Effector memory CD4-positive, alpha-beta T cell (primary cell): Measurements from ENCODE around the gene HID1.
"Not testable (repeated sequence)": the region's sequence is repeated elsewhere in the genome, so short reads cannot be mapped to it uniquely, and the experiment has no call there.

Experiments
- DNase-seq, 3 donors: peaks; one replicate each; pipeline ENCODE4 v3.0.0-alpha.2; 2020
- H3K27ac ChIP-seq: 2 replicates; pipeline ENCODE4 v1.7.0; 2013; ENCODE audit warnings: mild to moderate bottlenecking, low read length, moderate library complexity; ENCODE audit not compliant: insufficient read depth, poor library complexity, severe bottlenecking
- H3K27me3 ChIP-seq: replicated peaks from 2 replicates; pipeline ENCODE4 v1.7.0; 2013; ENCODE audit warnings: mild to moderate bottlenecking, low read length; ENCODE audit not compliant: insufficient read depth, control insufficient read depth, poor library complexity, severe bottlenecking
- H3K36me3 ChIP-seq: 2 replicates; pipeline ENCODE4 v1.7.0; 2013; ENCODE audit warnings: mild to moderate bottlenecking, low read length, moderate library complexity; ENCODE audit not compliant: control insufficient read depth, insufficient read depth
- H3K4me1 ChIP-seq: 2 replicates; pipeline ENCODE4 v1.7.0; 2013; ENCODE audit warnings: low read length, mild to moderate bottlenecking; ENCODE audit not compliant: control insufficient read depth, insufficient read depth, poor library complexity, severe bottlenecking
- H3K4me3 ChIP-seq: 2 replicates; pipeline ENCODE4 v1.7.0; 2013; ENCODE audit warnings: low read length, low read depth, mild to moderate bottlenecking; ENCODE audit not compliant: insufficient read depth, poor library complexity, severe bottlenecking
- H3K9me3 ChIP-seq: 2 replicates; pipeline ENCODE4 v1.7.0; 2013; ENCODE audit warnings: mild to moderate bottlenecking, low read length, moderate library complexity; ENCODE audit not compliant: control insufficient read depth

The HID1 gene

GRCh38 chr17:74986206-74986576, 13.6 kb upstream of the HID1 start:
- Histone ChIP-seq H3K4me1 (peaks cover 29% of the 10 kb centered on the region), H3K9me3 (no peaks in the 10 kb centered on the region), H3K4me3 (no peak overlapping the region), H3K27me3 (no peaks in the 10 kb centered on the region), H3K27ac (no peak overlapping the region), H3K36me3 (no peaks in the 10 kb centered on the region)
- DNase-seq = no peak

- not testable (repeated sequence) for H3K36me3 ChIP-seq, DNase-seq, H3K27me3 ChIP-seq, H3K9me3 ChIP-seq
- H3K4me1 ChIP-seq = peaks cover 25% of the 10 kb centered on the region
- peak overlapping the region; percentile 56 for H3K4me3 ChIP-seq
- peak overlapping the region; percentile 66 for H3K27ac ChIP-seq
These were observed 10.2 kb upstream of the HID1 start for GRCh38 chr17:74982663-74983313.

GRCh38 chr17:74981979-74982662, 9.6 kb upstream of the HID1 start:
- peak overlapping the region; percentile 66 for H3K27ac ChIP-seq

GRCh38 chr17:74981318-74981978, 8.9 kb upstream of the HID1 start:
- no peak for DNase-seq
- Histone ChIP-seq H3K36me3 (no peaks in the 10 kb centered on the region), H3K4me3 (peak overlapping the region; percentile 56), H3K4me1 (peaks cover 18% of the 10 kb centered on the region), H3K27me3 (no peaks in the 10 kb centered on the region), H3K27ac (peak overlapping the region; percentile 48), H3K9me3 (no peaks in the 10 kb centered on the region)

More at GRCh38 chr17:74981979-74982662, 9.6 kb upstream of the HID1 start:
- peak overlapping the region; percentile 56 for H3K4me3 ChIP-seq
- peaks cover 23% of the 10 kb centered on the region for H3K4me1 ChIP-seq
- no peaks in the 10 kb centered on the region for H3K27me3 ChIP-seq
- peak; percentile 74 to 79 (median 76) for DNase-seq
- H3K9me3 ChIP-seq = no peaks in the 10 kb centered on the region
- H3K36me3 ChIP-seq = no peaks in the 10 kb centered on the region

GRCh38 chr17:74979408-74980146, 7.0 kb upstream of the HID1 start:
- Histone ChIP-seq H3K27me3 (no peaks in the 10 kb centered on the region), H3K36me3 (no peaks in the 10 kb centered on the region), H3K4me3 (no peak overlapping the region), H3K27ac (no peak overlapping the region), H3K9me3 (no peaks in the 10 kb centered on the region), H3K4me1 (peaks cover 18% of the 10 kb centered on the region)
- no peak for DNase-seq

- no peaks in the 10 kb centered on the region for H3K27me3 ChIP-seq
- DNase-seq = no peak
- H3K9me3 ChIP-seq = no peaks in the 10 kb centered on the region
- no peak overlapping the region for H3K4me3 ChIP-seq
- H3K36me3 ChIP-seq = no peaks in the 10 kb centered on the region
- H3K4me1 ChIP-seq = peaks cover 18% of the 10 kb centered on the region
- no peak overlapping the region for H3K27ac ChIP-seq
These were observed 5.7 kb upstream of the HID1 start for GRCh38 chr17:74978240-74978639.

- Histone ChIP-seq H3K27ac (no peak overlapping the region), H3K9me3 (no peaks in the 10 kb centered on the region), H3K27me3 (no peaks in the 10 kb centered on the region), H3K4me1 (peaks cover 22% of the 10 kb centered on the region), H3K36me3 (no peaks in the 10 kb centered on the region), H3K4me3 (no peak overlapping the region)
- DNase-seq = no peak
These were observed 5.2 kb upstream of the HID1 start for GRCh38 chr17:74977802-74978201.

- H3K4me3 ChIP-seq = no peak overlapping the region
- H3K27ac ChIP-seq = no peak overlapping the region
- no peaks in the 10 kb centered on the region for H3K9me3 ChIP-seq
- no peak for DNase-seq
- H3K4me1 ChIP-seq = peaks cover 11% of the 10 kb centered on the region
- no peaks in the 10 kb centered on the region for H3K36me3 ChIP-seq
- no peaks in the 10 kb centered on the region for H3K27me3 ChIP-seq
These were observed 3.4 kb upstream of the HID1 start for GRCh38 chr17:74975943-74976342.

- no peak for DNase-seq
- Histone ChIP-seq H3K27me3 (no peaks in the 10 kb centered on the region), H3K4me3 (peak overlapping the region; percentile 78), H3K4me1 (peaks cover 10% of the 10 kb centered on the region), H3K9me3 (no peaks in the 10 kb centered on the region), H3K36me3 (no peaks in the 10 kb centered on the region), H3K27ac (no peak overlapping the region)
These were observed 392 bp upstream of the HID1 start for GRCh38 chr17:74972973-74973328.

GRCh38 chr17:74971842-74972106, 785 bp downstream of the HID1 start:
- peaks cover 10% of the 10 kb centered on the region for H3K4me1 ChIP-seq
- no peaks in the 10 kb centered on the region for H3K9me3 ChIP-seq
- H3K4me3 ChIP-seq = peak overlapping the region; percentile 78
- no peaks in the 10 kb centered on the region for H3K27me3 ChIP-seq
- H3K27ac ChIP-seq = no peak overlapping the region
- H3K36me3 ChIP-seq = no peaks in the 10 kb centered on the region
- DNase-seq = no peak
